Activated B cell treated with CpG ODN at 0.5 μM for 24 hours (primary cell): ENCODE results near the gene EVA1B. TPM values are rescaled to one million over a fixed set of nuclear protein-coding genes. Genes with fewer than 3 reads are reported as not detected.
A peak's percentile ranks its signal among the peaks of the same experiment; 100 is the strongest.

Experiments used
- ATAC-seq: fragments of 200-7000 bp; cut with Tn5 transposase; one replicate; pipeline ENCODE4 v1.10.0; 2021; ENCODE audit warnings: low read depth, mild to moderate bottlenecking, moderate library complexity
- CTCF ChIA-PET: fragments of 350-600 bp; sonication (Branson Sonifier 250); formaldehyde crosslinking; loops from one replicate; lab custom pipeline; 2021; ENCODE audit warnings: antibody characterized with exemption; lab: Charles Lee
- POLR2A ChIA-PET: fragments of 350-600 bp; sonication (Branson Sonifier 250); formaldehyde crosslinking; loops from one replicate; lab custom pipeline; 2021; ENCODE audit warnings: antibody characterized with exemption; lab: Charles Lee
- DNase-seq: peaks from one replicate; pipeline ENCODE4 v3.0.0; 2022
- H3K27ac Mint-ChIP-seq: one replicate; pipeline ENCODE4 v1.8.0; 2020; ENCODE audit warnings: mixed read lengths
- H3K27me3 Mint-ChIP-seq: one replicate; pipeline ENCODE4 v1.8.0; 2021; ENCODE audit warnings: mixed read lengths
- H3K36me3 Mint-ChIP-seq: one replicate; pipeline ENCODE4 v1.8.0; 2021; ENCODE audit warnings: low read depth, mixed read lengths
- H3K4me1 Mint-ChIP-seq: one replicate; pipeline ENCODE4 v1.8.0; 2021; ENCODE audit warnings: mixed read lengths
- H3K4me3 Mint-ChIP-seq: one replicate; pipeline ENCODE4 v1.8.0; 2020; ENCODE audit warnings: mild to moderate bottlenecking, mixed read lengths
- H3K9me3 Mint-ChIP-seq: one replicate; pipeline ENCODE4 v1.8.0; 2020; ENCODE audit warnings: mixed read lengths
- CTCF ChIP-seq: fragments of 200-600 bp; IDR thresholded peaks from one replicate; pipeline ENCODE4 v1.8.0; 2022; ENCODE audit warnings: antibody characterized with exemption, mild to moderate bottlenecking
- intact Hi-C: fragments of 100-400 bp; cut with micrococcal nuclease; formaldehyde crosslinking; loops from one replicate; pipeline ENCODE4 v1.15.1; 2024
- total RNA-seq: library from RNA; stranded (reverse); gene quantifications from 2 replicates; pipeline ENCODE4 v1.2.3, GENCODE V29; 2022

Gene EVA1B
- total RNA-seq, 1 donor from 2014 or later, result 1.2 TPM

GRCh38 chr1:36321119-36321951 is 2.1 kb downstream of the EVA1B start:
- peaks cover 32% of the 10 kb centered on the region for H3K4me1 Mint-ChIP-seq
- intact Hi-C loops, result no loop called here

GRCh38 chr1:36320767-36321118 is 2.7 kb downstream of the EVA1B start:
- H3K9me3 Mint-ChIP-seq, result no peaks in the 10 kb centered on the region
- CTCF ChIA-PET, result interaction anchor here (0.9 kb wide), 1 partner anchor 14 kb away, joined by 3 read pairs; the partner anchor contains the start of gene SH3D21
- H3K27ac Mint-ChIP-seq, result no peak overlapping the region
- no peaks in the 10 kb centered on the region for H3K36me3 Mint-ChIP-seq
- H3K4me3 Mint-ChIP-seq, result peak overlapping the region; percentile 73
- peaks cover 2% of the 10 kb centered on the region for H3K27me3 Mint-ChIP-seq
- no peak for ATAC-seq
- H3K4me1 Mint-ChIP-seq, result peaks cover 32% of the 10 kb centered on the region
- POLR2A ChIA-PET, result interaction anchor here (0.6 to 1.3 kb wide), 2 partner anchors 10 to 17 kb away, joined by 3 read pairs; no protein-coding TSS in a partner anchor
- DNase-seq, result no peak
- no peak for TF ChIP-seq CTCF
- intact Hi-C loops, result loop anchor here (1.0 kb wide), 1 partner anchor 13 kb away; no protein-coding TSS in a partner anchor

More at GRCh38 chr1:36321119-36321951, 2.1 kb downstream of the EVA1B start:
- H3K27me3 Mint-ChIP-seq, result peaks cover 3% of the 10 kb centered on the region
- no peaks in the 10 kb centered on the region for H3K9me3 Mint-ChIP-seq
- no peak for TF ChIP-seq CTCF
- DNase-seq (no peak), ATAC-seq (peak; percentile 40)
- H3K27ac Mint-ChIP-seq, result no peak overlapping the region
- no peaks in the 10 kb centered on the region for H3K36me3 Mint-ChIP-seq
- H3K4me3 Mint-ChIP-seq, result peak overlapping the region; percentile 73
- CTCF ChIA-PET, result interaction anchor here (0.6 to 0.9 kb wide), 2 partner anchors 15 to 1535 kb away, joined by 3 read pairs; partner anchors contain the start of gene SH3D21
- POLR2A ChIA-PET, result interaction anchor here (0.6 to 2.9 kb wide), 4 partner anchors 11 to 21 kb away, joined by 3 to 10 read pairs (median 3); partner anchors contain the start of gene SH3D21

- DNase-seq, result no peak
- H3K36me3 Mint-ChIP-seq, result no peaks in the 10 kb centered on the region
- CTCF ChIA-PET, result interaction anchor here (0.9 kb wide), 1 partner anchor 14 kb away, joined by 3 read pairs; the partner anchor contains the start of gene SH3D21
- ATAC-seq, result no peak
- peaks cover 2% of the 10 kb centered on the region for H3K27me3 Mint-ChIP-seq
- no peak for TF ChIP-seq CTCF
- intact Hi-C loops, result loop anchor here (1.0 kb wide), 1 partner anchor 13 kb away; no protein-coding TSS in a partner anchor
- no peak overlapping the region for H3K27ac Mint-ChIP-seq
- peak overlapping the region; percentile 73 for H3K4me3 Mint-ChIP-seq
- POLR2A ChIA-PET, result interaction anchor here (0.6 kb wide), 1 partner anchor 10 kb away, joined by 3 read pairs; no protein-coding TSS in a partner anchor
- no peaks in the 10 kb centered on the region for H3K9me3 Mint-ChIP-seq
- H3K4me1 Mint-ChIP-seq, result peaks cover 32% of the 10 kb centered on the region
These were observed 3.1 kb downstream of the EVA1B start for GRCh38 chr1:36320291-36320761.

- H3K4me1 Mint-ChIP-seq, result peaks cover 36% of the 10 kb centered on the region
- no peaks in the 10 kb centered on the region for H3K9me3 Mint-ChIP-seq
- H3K27me3 Mint-ChIP-seq, result no peaks in the 10 kb centered on the region
- intact Hi-C loops, result loop anchor here (5.0 to 10.0 kb wide), 2 partner anchors 33 to 425 kb away; partner anchors contain the start of gene AGO1
- ATAC-seq (no peak), DNase-seq (no peak)
- ChIA-PET POLR2A (no interaction called here), CTCF (interaction anchor here (1.0 kb wide), 1 partner anchor 24 kb away, joined by 3 read pairs; no protein-coding TSS in a partner anchor)
- no peak for TF ChIP-seq CTCF
- H3K4me3 Mint-ChIP-seq, result no peak overlapping the region
- peaks cover 14% of the 10 kb centered on the region for H3K36me3 Mint-ChIP-seq
- no peak overlapping the region for H3K27ac Mint-ChIP-seq
These were observed 14.0 kb downstream of the EVA1B start for GRCh38 chr1:36309397-36309796.
